Gastrocnemius medialis (tissue), 4 donors: ENCODE measurements around the gene G6PD. TPM values are rescaled to one million over a fixed set of nuclear protein-coding genes. Genes with fewer than 3 reads are reported as not detected.

ENCODE experiments used
- ATAC-seq, 2 donors: fragments of 150-250 bp; one replicate each; pipeline ENCODE4 v1.9.1; 2016
- DNase-seq, 2 donors: peaks; one replicate each; pipeline ENCODE4 v3.0.0-alpha.2; 2019
- H3K27ac ChIP-seq, 4 donors: fragments of 200-600 bp; sonication (generic); 1 replicate in 1 of 4; 2 replicates in 3 of 4; pipeline ENCODE4 v1.5.1; 2016 to 2018; ENCODE audit warnings: mild to moderate bottlenecking in 2 of 4, moderate library complexity in 1 of 4
- H3K27me3 ChIP-seq, 3 donors: fragments of 200-600 bp; sonication (generic) in 2 of 3; 1 replicate in 1 of 3; 2 replicates in 2 of 3; pipeline versions ENCODE4 v1.5.1 to v1.6.0; 2016 to 2019; ENCODE audit warnings: mild to moderate bottlenecking in 1 of 3, moderate library complexity in 1 of 3
- H3K36me3 ChIP-seq, 2 donors: fragments of 200-600 bp; sonication (generic) in 1 of 2; one replicate each; pipeline ENCODE4 v1.5.1; 2017 to 2018
- H3K4me1 ChIP-seq, 2 donors: fragments of 200-600 bp; sonication (generic) in 1 of 2; one replicate each; pipeline ENCODE4 v1.5.1; 2016 to 2017; ENCODE audit warnings: mild to moderate bottlenecking in 2 of 2
- H3K4me3 ChIP-seq, 4 donors: fragments of 200-600 bp; sonication (generic) in 3 of 4; 1 replicate in 1 of 4; 2 replicates in 3 of 4; pipeline ENCODE4 v1.5.1; 2016 to 2019; ENCODE audit warnings: mild to moderate bottlenecking in 2 of 4
- H3K9me3 ChIP-seq, 3 donors: fragments of 200-600 bp; sonication (generic) in 2 of 3; 1 replicate in 1 of 3; 2 replicates in 2 of 3; pipeline ENCODE4 v1.5.1; 2016 to 2019
- POLR2A ChIP-seq, 2 donors: fragments of 450-650 bp; IDR thresholded peaks; one replicate each; pipeline ENCODE4 v1.6.1; 2017; ENCODE audit warnings: antibody characterized with exemption in 2 of 2, mild to moderate bottlenecking in 2 of 2, moderate library complexity in 2 of 2
- in situ Hi-C, 4 donors: fragments of 200-750 bp; cut with MboI; loops; one replicate each; pipeline versions ENCODE4 v1.15.0 to v1.8.0; 2017; ENCODE audit warnings: low sequenced_read_pairs in 4 of 4
- intact Hi-C: fragments of 100-400 bp; cut with DNase I; formaldehyde crosslinking; loops from one replicate; pipeline ENCODE4 v1.15.1; 2023; ENCODE audit warnings: low total_unique reads
- total RNA-seq, 4 donors: library from RNA; depleted of rRNA; stranded (reverse); fragments of >200 nt; gene quantifications; one replicate each; pipeline versions ENCODE4 v1.1.0 to v1.2.3, GENCODE V29; 2016
- TF ChIP-seq, protein P1 (sequence below), 5 experiments: fragments of 450-650 bp in 3 of 5; fragments of 200-600 bp in 2 of 5; sonication (generic) in 2 of 5; IDR thresholded peaks in 4 of 5; conservative IDR thresholded peaks in 1 of 5; 1 replicate in 4 of 5; 2 replicates in 1 of 5; pipeline ENCODE4 v1.5.1; 2016 to 2019; ENCODE audit warnings: antibody characterized with exemption in 5 of 5, mild to moderate bottlenecking in 3 of 5, moderate library complexity in 3 of 5

The G6PD gene
- total RNA-seq, 4 donors from 2014 or later = 1.5 to 23.9 (median 7.6) TPM

DNA sequence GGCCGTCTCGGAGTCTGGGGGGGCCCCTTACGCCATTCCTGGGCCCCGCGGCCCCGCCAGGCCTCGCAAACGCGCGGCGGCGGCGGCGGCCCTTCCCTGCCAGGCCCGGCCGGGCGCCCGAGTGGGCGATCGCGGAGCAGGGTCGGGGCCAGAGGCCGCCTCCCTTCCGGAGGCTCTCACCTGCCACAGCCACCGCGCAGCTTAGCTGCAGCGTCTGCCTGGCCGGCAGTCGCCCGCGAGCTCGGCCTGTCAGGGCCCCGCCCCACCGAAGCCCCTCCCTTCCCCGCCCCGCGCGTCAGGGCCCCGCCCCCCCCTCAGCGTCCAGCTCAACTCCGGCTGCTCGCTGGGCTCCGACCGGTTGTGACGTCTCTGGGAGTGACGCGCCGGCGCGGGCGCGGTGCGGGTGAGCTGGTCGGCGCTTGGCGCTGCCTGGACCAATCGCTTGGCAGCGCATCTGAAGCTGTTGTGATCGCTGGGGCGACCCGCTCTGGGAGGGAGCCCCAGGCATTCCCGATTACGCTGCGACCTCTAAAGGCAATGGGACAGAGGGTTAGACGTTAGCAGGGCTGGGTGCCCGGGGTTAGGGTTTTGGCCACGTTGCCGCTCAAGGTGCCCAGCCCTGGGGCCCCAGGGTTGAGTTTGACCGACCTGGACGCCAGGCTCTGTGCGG, 56.1 kb downstream of the G6PD start, which contains the start of gene SLC10A3:
Gene SLC10A3 (minus strand): TSS at position 216 of the 670 bp plus-strand sequence. CDS start 1,689 bp downstream, outside the sequence.
- ATAC-seq (peak; percentile 79), DNase-seq (peak; percentile 84 to 91)
- intact Hi-C loops = loop anchor here (1.0 to 5.0 kb wide), 3 partner anchors 26 to 54 kb away; partner anchors contain the start of genes FAM3A and GDI1
- in situ Hi-C loops = no loop called here
- Histone ChIP-seq H3K27ac (peak within 1 kb of the TSS; percentile 89 to 95 (median 92)), H3K4me3 (peak within 1 kb of the TSS; percentile 60 to 80 (median 67)), H3K27me3 (no peaks in the 10 kb centered on the region), H3K9me3 (no peaks in the 10 kb centered on the region), H3K4me1 (peaks cover 2 to 13% of the 10 kb centered on the region in 2 donors), H3K36me3 (no peaks in the 10 kb centered on the region)
- TF ChIP-seq, protein P1, sequence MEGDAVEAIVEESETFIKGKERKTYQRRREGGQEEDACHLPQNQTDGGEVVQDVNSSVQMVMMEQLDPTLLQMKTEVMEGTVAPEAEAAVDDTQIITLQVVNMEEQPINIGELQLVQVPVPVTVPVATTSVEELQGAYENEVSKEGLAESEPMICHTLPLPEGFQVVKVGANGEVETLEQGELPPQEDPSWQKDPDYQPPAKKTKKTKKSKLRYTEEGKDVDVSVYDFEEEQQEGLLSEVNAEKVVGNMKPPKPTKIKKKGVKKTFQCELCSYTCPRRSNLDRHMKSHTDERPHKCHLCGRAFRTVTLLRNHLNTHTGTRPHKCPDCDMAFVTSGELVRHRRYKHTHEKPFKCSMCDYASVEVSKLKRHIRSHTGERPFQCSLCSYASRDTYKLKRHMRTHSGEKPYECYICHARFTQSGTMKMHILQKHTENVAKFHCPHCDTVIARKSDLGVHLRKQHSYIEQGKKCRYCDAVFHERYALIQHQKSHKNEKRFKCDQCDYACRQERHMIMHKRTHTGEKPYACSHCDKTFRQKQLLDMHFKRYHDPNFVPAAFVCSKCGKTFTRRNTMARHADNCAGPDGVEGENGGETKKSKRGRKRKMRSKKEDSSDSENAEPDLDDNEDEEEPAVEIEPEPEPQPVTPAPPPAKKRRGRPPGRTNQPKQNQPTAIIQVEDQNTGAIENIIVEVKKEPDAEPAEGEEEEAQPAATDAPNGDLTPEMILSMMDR (IDR thresholded peaks at IDR 0.05 in 4 of 5, conservative IDR thresholded peaks at IDR 0.05 in 1 of 5) = no peak
- peak; percentile 93 for TF ChIP-seq POLR2A (IDR thresholded peaks at IDR 0.05)

DNA sequence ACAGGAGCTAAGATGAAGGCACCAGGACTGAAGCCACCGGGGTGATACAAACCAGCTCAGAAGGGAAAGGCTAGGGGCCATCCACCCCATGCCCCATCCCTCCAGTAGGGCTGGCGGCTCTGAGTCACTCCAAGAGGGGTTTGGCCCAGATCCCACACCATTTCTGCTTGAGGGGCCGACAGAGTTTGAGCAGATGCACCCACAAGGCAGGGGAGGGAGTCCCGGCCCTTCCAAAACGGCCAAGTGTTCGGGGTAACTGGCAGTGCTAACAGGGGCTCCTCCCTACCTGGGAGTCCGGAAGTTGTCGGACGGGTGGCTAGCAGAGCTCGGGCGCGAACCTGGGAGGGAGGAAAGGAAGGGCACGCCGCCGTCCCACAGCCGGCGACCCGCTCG, 56.6 kb downstream of the G6PD start:
- ATAC-seq (peak; percentile 9 to 31), DNase-seq (peak in 1 of 2 donors; percentile 18)
- H3K4me1 ChIP-seq = peaks cover 7 to 19% of the 10 kb centered on the region in 2 donors
- intact Hi-C loops (loop anchor here (1.0 to 5.0 kb wide), 3 partner anchors 26 to 53 kb away; partner anchors contain the start of genes FAM3A and GDI1), in situ Hi-C loops (no loop called here)
- TF ChIP-seq POLR2A (IDR thresholded peaks at IDR 0.05) = no peak
- TF ChIP-seq, protein P1 (IDR thresholded peaks at IDR 0.05 in 4 of 5, conservative IDR thresholded peaks at IDR 0.05 in 1 of 5) = no peak
- H3K36me3 ChIP-seq = no peaks in the 10 kb centered on the region
- H3K27ac ChIP-seq = peak overlapping the region; percentile 89 to 95 (median 92)
- H3K9me3 ChIP-seq = no peaks in the 10 kb centered on the region
- H3K27me3 ChIP-seq = no peaks in the 10 kb centered on the region
- H3K4me3 ChIP-seq = peak overlapping the region; percentile 60 to 70 (median 67)

DNA sequence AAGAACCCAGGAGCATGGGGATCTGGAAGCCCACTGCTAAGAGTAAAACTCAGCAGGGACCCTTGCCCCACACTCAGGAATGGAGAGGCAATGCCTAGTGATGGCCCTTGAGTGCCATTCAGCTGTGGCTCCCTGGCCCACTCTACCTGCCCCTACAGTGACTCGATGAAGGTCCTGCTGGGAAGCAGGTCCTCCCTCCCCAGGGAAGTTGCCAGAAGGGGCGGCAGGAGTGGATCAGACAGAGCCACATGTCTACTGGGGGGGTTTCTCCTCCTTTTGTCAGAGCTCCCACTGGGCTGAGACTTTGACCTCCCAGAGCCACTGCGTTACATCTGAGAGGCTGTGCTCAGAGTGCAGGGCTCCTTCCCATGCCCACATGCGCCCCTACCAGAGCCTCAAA, 57.5 kb downstream of the G6PD start:
- Histone ChIP-seq H3K4me1 (peaks cover 13 to 27% of the 10 kb centered on the region in 2 donors), H3K27me3 (no peaks in the 10 kb centered on the region), H3K9me3 (no peaks in the 10 kb centered on the region), H3K27ac (peak overlapping the region in 3 of 4 donors; percentile 89 to 95 (median 91)), H3K4me3 (peak overlapping the region in 2 of 4 donors; percentile 60 to 69), H3K36me3 (no peaks in the 10 kb centered on the region)
- TF ChIP-seq POLR2A (IDR thresholded peaks at IDR 0.05) = no peak
- TF ChIP-seq, protein P1 (IDR thresholded peaks at IDR 0.05 in 4 of 5, conservative IDR thresholded peaks at IDR 0.05 in 1 of 5) = no peak
- in situ Hi-C loops = no loop called here
- ATAC-seq (no peak), DNase-seq (no peak)
- intact Hi-C loops = loop anchor here (5.0 kb wide), 2 partner anchors 77 to 92 kb away; partner anchors contain the start of genes RPL10 and TAFAZZIN

DNA sequence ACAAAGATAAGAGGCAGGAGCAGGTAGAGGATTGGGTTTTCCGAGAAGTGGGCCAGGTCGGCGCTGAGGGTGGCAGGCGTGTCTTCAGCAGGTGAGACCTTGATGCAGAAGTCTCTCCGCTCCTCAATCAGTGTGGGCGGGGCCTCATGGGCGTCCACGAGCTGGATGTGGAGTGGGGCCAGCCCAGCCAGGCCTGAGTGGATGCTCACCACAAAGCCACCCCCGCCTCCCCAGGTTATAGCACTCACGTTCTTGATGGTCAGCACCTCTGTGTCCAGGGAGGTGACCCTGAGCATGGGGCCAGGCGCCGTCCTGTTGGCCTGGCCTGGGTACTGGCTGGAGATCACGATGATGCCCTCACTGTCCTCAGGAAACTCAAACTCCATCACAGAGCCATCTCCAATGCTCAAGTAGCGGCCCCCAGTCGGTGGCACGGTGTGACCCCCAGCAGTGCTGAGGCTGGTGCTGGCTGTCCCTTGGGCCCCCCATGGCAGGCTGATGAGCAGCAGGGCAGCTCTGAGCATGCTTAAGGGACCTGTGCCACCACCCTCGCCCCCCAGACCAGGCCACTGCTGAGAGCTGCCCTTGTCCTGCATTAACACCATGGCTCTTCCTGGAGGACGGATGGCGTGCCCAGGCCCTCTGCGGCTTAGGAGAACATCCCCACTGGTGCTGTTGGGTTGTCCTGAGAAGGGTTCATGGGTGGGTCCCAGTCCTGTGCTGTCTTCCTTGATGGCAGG, 58.1 kb downstream of the G6PD start:
- in situ Hi-C loops = no loop called here
- ATAC-seq (no peak), DNase-seq (no peak)
- Histone ChIP-seq H3K27me3 (no peaks in the 10 kb centered on the region), H3K27ac (peak overlapping the region in 1 of 4 donors; percentile 89), H3K36me3 (no peaks in the 10 kb centered on the region), H3K4me3 (no peak overlapping the region), H3K9me3 (no peaks in the 10 kb centered on the region), H3K4me1 (peaks cover 17 to 32% of the 10 kb centered on the region in 2 donors)
- TF ChIP-seq POLR2A (IDR thresholded peaks at IDR 0.05) = no peak
- TF ChIP-seq, protein P1 (IDR thresholded peaks at IDR 0.05 in 4 of 5, conservative IDR thresholded peaks at IDR 0.05 in 1 of 5) = no peak
- intact Hi-C loops = loop anchor here (5.0 kb wide), 2 partner anchors 76 to 91 kb away; partner anchors contain the start of genes RPL10 and TAFAZZIN
